OCI-LY3 (cell line): ENCODE measurements around the gene ACOXL.

Experiments
- CTCF ChIP-seq: fragments of 200-600, 300-600 bp; sonication (generic); IDR thresholded peaks from 2 replicates; pipeline ENCODE4 v1.5.1; 2014; ENCODE audit warnings: antibody characterized with exemption, low read length, low read depth
- EZH2phosphoT487 ChIP-seq: fragments of 200-600 bp; shearing (Covaris generic); IDR thresholded peaks from 2 replicates; pipeline ENCODE4 v1.6.1; 2018; ENCODE audit warnings: antibody characterized with exemption, mixed run types, low read depth

DNA sequence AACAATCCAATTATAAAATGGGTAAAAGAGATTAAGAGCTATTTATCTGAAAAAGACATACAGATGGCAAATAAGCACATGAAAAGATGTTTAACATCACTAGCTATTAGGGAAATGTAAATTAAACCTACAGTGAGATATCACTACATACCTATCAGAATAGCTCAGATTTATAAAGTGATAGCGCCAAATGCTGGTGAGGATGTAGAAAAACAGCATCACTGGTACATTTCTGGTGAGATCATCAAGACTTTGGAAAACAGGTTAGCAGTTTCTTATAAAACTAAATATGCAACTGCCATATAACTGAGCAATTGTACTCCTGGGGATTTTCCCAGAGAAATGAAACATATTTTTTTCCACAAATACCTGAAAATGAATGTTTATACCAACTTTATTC is 100.4 kb downstream of the ACOXL start:
- TF ChIP-seq CTCF = no peak
- TF ChIP-seq EZH2phosphoT487 = no peak
